Brain microvascular endothelial cell (primary cell): ENCODE results near the gene ART5.
"Not testable (repeated sequence)": the region's sequence is repeated elsewhere in the genome, so short reads cannot be mapped to it uniquely, and the experiment has no call there.

Experiments used
- DNase-seq: peaks from one replicate; pipeline ENCODE4 v3.0.0-alpha.2; 2020
- H3K27ac ChIP-seq: fragments of 250-450 bp; sonication (Bioruptor Pico); 2 replicates; pipeline ENCODE4 v1.5.1; 2020; ENCODE audit warnings: mild to moderate bottlenecking, moderate library complexity
- H3K27me3 ChIP-seq: fragments of 250-450 bp; sonication (Bioruptor Pico); replicated peaks from 2 replicates; pipeline ENCODE4 v1.5.1; 2020; ENCODE audit warnings: mild to moderate bottlenecking
- H3K36me3 ChIP-seq: fragments of 250-450 bp; sonication (Bioruptor Pico); replicated peaks from 2 replicates; pipeline ENCODE4 v1.5.1; 2020; ENCODE audit warnings: mild to moderate bottlenecking
- H3K4me3 ChIP-seq: 2 replicates; pipeline ENCODE4 v1.5.1; 2011; ENCODE audit warnings: low read depth, mild to moderate bottlenecking, control low read depth, low read length, moderate library complexity
- in situ Hi-C: cut with HindIII; loops from 2 replicates; pipeline ENCODE4 v1.10.0; 2017; ENCODE audit warnings: low sequenced_read_pairs, low pct_ligation_motif_present
- TF ChIP-seq, protein P1 (sequence below): IDR thresholded peaks from 2 replicates; pipeline ENCODE4 v1.5.1; 2011; ENCODE audit warnings: low read depth, mild to moderate bottlenecking, moderate library complexity, low read length, control low read depth, inconsistent platforms; ENCODE audit errors: missing control alignments

The ART5 gene

DNA sequence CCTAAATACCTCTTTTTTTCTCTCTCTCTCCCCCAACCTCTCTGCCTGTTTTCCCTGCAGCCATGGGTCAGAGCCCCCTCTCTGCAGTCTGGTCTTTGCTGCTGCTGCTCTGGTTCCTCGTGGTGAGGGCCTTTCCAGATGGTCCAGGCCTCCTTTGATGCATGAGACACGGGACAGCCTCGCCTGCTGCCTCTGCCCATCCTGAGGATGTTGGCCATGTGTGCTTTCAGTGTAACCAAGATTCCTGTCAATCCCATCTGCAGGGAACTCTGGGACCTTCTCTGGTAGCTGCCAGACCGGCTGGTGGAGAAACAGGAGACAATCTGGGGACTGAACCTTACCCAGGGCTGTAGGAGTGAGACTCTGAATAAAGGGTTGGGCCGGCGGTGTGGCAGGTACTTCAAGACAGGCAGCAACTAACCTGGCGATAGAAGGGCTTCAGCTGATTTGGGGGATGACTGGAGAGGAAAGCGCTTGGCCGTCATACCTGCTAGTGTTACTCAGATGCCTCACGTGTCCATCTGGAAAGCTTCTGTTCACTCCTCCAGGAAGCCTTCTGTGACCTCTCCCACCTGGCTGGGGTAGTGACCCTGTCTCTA is 22.3 kb upstream of the ART5 start:
- Histone ChIP-seq H3K4me3 (no peak overlapping the region), H3K27ac (no peak overlapping the region), H3K36me3 (peaks cover 21% of the 10 kb centered on the region), H3K27me3 (no peaks in the 10 kb centered on the region)
- in situ Hi-C loops, result no loop called here
- TF ChIP-seq, protein P1, sequence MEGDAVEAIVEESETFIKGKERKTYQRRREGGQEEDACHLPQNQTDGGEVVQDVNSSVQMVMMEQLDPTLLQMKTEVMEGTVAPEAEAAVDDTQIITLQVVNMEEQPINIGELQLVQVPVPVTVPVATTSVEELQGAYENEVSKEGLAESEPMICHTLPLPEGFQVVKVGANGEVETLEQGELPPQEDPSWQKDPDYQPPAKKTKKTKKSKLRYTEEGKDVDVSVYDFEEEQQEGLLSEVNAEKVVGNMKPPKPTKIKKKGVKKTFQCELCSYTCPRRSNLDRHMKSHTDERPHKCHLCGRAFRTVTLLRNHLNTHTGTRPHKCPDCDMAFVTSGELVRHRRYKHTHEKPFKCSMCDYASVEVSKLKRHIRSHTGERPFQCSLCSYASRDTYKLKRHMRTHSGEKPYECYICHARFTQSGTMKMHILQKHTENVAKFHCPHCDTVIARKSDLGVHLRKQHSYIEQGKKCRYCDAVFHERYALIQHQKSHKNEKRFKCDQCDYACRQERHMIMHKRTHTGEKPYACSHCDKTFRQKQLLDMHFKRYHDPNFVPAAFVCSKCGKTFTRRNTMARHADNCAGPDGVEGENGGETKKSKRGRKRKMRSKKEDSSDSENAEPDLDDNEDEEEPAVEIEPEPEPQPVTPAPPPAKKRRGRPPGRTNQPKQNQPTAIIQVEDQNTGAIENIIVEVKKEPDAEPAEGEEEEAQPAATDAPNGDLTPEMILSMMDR, result no peak
- no peak for DNase-seq

DNA sequence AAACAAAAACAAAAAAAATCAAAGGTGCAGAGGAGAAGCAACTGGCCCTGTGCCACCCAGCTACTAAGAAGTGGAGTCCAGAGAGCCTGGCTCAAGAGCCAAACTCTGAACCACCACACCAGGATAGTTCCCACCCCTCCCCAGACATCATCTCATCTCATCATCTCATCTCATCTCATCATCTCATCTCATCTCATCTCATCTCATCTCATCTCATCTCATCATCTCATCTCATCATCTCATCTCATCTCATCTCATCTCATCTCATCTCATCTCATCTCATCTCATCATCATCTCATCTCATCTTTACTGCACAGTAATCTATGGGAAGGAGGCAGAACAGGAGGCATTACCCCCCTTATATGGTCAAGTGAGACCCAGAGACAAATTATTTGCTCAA is 21.1 kb upstream of the ART5 start:
- Histone ChIP-seq H3K36me3 (peaks cover 21% of the 10 kb centered on the region), H3K27ac (no peak overlapping the region), H3K4me3 (no peak overlapping the region), H3K27me3 (no peaks in the 10 kb centered on the region)
- in situ Hi-C loops, result no loop called here
- TF ChIP-seq, protein P1, result no peak
- DNase-seq, result no peak

DNA sequence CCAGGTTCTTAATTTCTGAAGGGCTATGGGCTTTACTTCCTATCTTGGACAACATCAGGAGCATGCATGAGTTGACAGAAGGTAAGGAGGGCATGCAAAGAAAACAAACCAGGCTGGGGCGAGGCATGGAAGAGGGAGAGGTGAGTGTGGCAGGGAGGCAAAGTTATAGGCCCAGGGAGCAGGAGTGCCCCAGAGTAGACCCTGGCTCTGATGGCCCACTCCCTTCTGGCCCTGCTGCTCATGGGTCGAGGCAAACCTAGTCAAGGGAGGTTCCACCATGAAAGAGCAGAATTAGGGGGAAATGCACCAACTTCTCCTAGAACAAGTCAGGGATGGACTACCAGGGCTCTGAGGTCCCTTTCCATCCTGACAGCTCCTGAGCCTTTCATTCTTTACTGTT is 19.2 kb upstream of the ART5 start:
- in situ Hi-C loops, result no loop called here
- no peak overlapping the region for H3K4me3 ChIP-seq
- H3K27ac ChIP-seq, result no peak overlapping the region
- no peaks in the 10 kb centered on the region for H3K27me3 ChIP-seq
- DNase-seq, result no peak
- TF ChIP-seq, protein P1, result no peak
- peaks cover 9% of the 10 kb centered on the region for H3K36me3 ChIP-seq

DNA sequence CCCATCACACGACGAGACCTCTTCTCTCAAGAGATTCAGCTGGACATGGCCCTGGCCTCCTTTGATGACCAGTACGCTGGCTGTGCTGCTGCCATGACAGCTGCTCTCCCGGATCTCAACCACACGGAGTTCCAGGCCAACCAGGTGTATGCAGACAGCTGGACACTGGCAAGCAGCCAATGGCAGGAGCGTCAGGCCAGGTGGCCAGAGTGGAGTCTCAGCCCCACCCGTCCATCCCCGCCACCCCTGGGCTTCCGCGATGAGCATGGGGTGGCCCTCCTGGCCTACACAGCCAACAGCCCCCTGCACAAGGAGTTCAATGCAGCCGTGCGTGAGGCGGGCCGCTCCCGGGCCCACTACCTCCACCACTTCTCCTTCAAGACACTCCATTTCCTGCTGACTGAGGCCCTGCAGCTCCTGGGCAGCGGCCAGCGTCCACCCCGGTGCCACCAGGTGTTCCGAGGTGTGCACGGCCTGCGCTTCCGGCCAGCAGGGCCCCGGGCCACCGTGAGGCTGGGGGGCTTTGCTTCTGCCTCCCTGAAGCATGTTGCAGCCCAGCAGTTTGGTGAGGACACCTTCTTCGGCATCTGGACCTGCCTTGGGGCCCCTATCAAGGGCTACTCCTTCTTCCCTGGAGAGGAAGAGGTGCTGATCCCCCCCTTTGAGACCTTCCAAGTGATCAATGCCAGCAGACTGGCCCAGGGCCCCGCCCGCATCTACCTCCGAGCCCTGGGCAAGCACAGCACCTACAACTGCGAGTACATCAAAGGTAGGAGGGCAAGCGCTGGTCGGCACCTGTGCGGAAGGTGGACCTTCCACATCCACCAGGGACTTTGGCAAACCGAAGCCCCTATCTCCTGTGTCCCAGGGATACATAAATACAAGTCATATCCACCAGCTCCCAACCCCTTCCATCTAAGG is 18.1 kb upstream of the ART5 start:
- TF ChIP-seq, protein P1, result no peak
- DNase-seq, result no peak
- no peak overlapping the region for H3K4me3 ChIP-seq
- H3K36me3 ChIP-seq, result no peaks in the 10 kb centered on the region
- H3K27ac ChIP-seq, result no peak overlapping the region
- in situ Hi-C loops, result no loop called here
- H3K27me3 ChIP-seq, result no peaks in the 10 kb centered on the region

DNA sequence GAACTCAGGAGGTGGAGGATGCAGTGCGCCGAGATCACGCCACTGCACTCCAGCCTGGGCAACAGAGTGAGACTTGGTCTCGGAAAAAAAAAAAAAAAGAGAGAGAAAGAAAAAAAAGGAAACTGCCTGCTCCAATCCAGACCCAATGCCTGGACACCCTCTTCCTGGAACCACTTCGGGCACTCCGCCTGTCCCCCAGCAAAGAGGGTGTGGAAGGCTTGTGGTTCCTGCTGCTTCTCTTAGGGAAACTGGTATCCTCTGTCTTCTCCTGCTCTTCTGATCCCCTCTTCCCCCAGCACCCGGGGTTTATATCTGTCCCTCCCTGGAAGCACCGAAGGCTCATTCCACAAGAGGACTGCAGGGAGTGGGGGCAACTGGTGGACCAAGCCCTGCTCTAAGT is 16.5 kb upstream of the ART5 start:
- TF ChIP-seq, protein P1, result no peak
- Histone ChIP-seq H3K4me3 (no peak overlapping the region), H3K27me3 (no peaks in the 10 kb centered on the region), H3K36me3 (no peaks in the 10 kb centered on the region), H3K27ac (no peak overlapping the region)
- no peak for DNase-seq
- in situ Hi-C loops, result no loop called here

DNA sequence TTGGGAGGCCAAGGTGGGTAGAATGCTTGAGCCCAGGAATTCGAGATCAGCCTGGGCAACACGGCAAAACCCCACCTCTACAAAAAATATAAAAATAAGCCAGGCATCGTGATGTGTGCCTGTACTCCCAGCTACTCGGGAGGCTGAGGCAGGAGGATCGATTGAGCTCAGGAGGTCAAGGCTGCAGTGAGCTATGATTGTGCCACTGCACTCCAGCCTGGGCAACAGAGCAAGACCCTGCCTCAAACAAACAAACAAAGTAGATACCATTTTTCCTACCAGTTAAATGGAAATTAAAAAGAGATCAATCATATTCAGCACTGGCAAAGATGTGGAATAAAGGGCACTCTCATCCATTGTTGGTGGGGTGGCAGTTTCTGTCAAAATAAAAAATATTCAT is 15.5 kb upstream of the ART5 start:
- H3K27me3 ChIP-seq, H3K36me3 ChIP-seq, H3K27ac ChIP-seq, DNase-seq, H3K4me3 ChIP-seq, in situ Hi-C loops: not testable (repeated sequence)
